Measurements from ENCODE around the gene LCT. TPM values are rescaled to one million over a fixed set of nuclear protein-coding genes. Genes with fewer than 3 reads are reported as not detected.

The LCT gene
- polyA plus RNA-seq, 3 donors, result not detected

DNA sequence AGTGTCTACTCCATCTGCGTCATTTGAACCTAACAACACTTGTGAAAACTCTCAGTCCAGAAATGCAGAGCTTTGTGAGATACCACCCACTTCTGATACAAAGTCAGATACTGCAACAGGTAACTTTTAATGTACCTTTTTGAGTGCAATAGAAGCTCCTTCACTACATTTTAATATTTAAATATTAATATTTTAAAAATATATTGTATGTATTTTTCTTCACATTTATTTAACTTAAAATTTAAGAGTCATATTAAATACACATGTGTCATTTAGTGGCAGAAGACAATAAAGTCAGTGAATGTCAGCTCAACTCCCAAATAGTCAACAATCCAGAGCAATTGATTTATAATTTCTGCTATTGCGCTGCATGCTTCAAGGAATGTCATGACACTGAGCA, 81.4 kb downstream of the LCT start:
- Mint-ChIP-seq H3K4me3 (no peak overlapping the region), H3K4me1 (no peaks in the 10 kb centered on the region), H3K9me3 (peaks cover 6 to 22% (median 12%) of the 10 kb centered on the region in 7 donors), H3K36me3 (peaks cover 67 to 90% of the 10 kb centered on the region in 2 donors), H3K27ac (no peak overlapping the region), H3K27me3 (ENCODE audit: low read depth in 3 of 3) (no peaks in the 10 kb centered on the region)
- Histone ChIP-seq H3K4me3 (replicated peaks in 1 of 3; ENCODE audit: low read depth in 2 of 3, low read length in 3 of 3) (no peak overlapping the region), H3K36me3 (replicated peaks in 1 of 2; ENCODE audit: control insufficient read depth in 1 of 2, insufficient read depth in 2 of 2, low read length in 2 of 2) (peaks cover 77 to 89% of the 10 kb centered on the region in 2 donors), H2AFZ (ENCODE audit: insufficient read depth, low read depth, low read length, poor library complexity, severe bottlenecking) (no peak overlapping the region), H3K4me1 (ENCODE audit: control insufficient read depth in 1 of 2, insufficient read depth in 2 of 2, low read length in 2 of 2) (no peaks in the 10 kb centered on the region), H3K9me3 (replicated peaks in 1 of 2; ENCODE audit: control insufficient read depth in 1 of 2, insufficient read depth in 1 of 2, low read length in 2 of 2) (peaks cover 0 to 11% of the 10 kb centered on the region in 2 donors), H3K4me2 (replicated peaks; ENCODE audit: extremely low read depth, low read length, poor library complexity, severe bottlenecking) (no peak overlapping the region), H3K9ac (ENCODE audit: insufficient read depth, low read length, poor library complexity, severe bottlenecking) (no peak overlapping the region), H4K20me1 (ENCODE audit: insufficient read depth, low read length) (no peaks in the 10 kb centered on the region), H3K79me2 (ENCODE audit: insufficient read depth, low read length) (peaks cover 4% of the 10 kb centered on the region), H3K27me3 (ENCODE audit: control insufficient read depth in 2 of 2, insufficient read depth in 2 of 2, low read length in 2 of 2) (no peaks in the 10 kb centered on the region), H3K27ac (ENCODE audit: low read depth in 1 of 2, low read length in 2 of 2) (no peak overlapping the region)
- DNase-seq, result no peak
- TF ChIP-seq, protein P1, sequence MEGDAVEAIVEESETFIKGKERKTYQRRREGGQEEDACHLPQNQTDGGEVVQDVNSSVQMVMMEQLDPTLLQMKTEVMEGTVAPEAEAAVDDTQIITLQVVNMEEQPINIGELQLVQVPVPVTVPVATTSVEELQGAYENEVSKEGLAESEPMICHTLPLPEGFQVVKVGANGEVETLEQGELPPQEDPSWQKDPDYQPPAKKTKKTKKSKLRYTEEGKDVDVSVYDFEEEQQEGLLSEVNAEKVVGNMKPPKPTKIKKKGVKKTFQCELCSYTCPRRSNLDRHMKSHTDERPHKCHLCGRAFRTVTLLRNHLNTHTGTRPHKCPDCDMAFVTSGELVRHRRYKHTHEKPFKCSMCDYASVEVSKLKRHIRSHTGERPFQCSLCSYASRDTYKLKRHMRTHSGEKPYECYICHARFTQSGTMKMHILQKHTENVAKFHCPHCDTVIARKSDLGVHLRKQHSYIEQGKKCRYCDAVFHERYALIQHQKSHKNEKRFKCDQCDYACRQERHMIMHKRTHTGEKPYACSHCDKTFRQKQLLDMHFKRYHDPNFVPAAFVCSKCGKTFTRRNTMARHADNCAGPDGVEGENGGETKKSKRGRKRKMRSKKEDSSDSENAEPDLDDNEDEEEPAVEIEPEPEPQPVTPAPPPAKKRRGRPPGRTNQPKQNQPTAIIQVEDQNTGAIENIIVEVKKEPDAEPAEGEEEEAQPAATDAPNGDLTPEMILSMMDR (IDR thresholded peaks at IDR 0.05), result no peak
- no CpG with 5 or more reads among the region's 2 CpGs for WGBS (ENCODE audit: insufficient coverage)
- intact Hi-C loops (cut with micrococcal nuclease), result no loop called here

DNA sequence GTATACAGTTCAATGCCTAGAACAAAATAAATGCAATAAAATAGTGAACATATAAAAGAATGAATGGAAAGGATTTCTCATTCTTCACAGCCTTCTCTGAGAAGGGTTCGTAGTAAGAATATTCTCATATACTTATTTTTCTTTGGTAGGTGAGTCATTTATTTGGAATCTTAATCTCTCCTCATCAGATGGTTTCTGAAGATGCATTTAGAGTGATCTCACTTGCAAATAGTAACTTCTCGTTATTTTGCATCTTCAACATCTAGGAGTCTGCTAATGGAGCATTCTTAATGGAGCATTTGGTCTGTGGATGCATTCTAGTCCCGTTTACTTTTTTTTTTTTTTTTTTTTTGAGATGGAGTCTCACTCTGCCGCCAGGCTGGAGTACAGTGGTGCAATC, 91.4 kb downstream of the LCT start:
- no peaks in the 10 kb centered on the region for H3K27me3 ChIP-seq (ENCODE audit: control insufficient read depth in 2 of 2, insufficient read depth in 2 of 2, low read length in 2 of 2)
- peaks cover 10 to 18% of the 10 kb centered on the region in 2 donors for H3K4me1 ChIP-seq (ENCODE audit: control insufficient read depth in 1 of 2, insufficient read depth in 2 of 2, low read length in 2 of 2)
- TF ChIP-seq, protein P1 (IDR thresholded peaks at IDR 0.05), result no peak
- Mint-ChIP-seq H3K9me3 (peaks cover 0 to 3% (median 0%) of the 10 kb centered on the region in 7 donors), H3K36me3 (peaks cover 26 to 35% of the 10 kb centered on the region in 2 donors), H3K27ac (no peak overlapping the region), H3K4me1 (peaks cover 28% of the 10 kb centered on the region), H3K27me3 (ENCODE audit: low read depth in 3 of 3) (no peaks in the 10 kb centered on the region), H3K4me3 (no peak overlapping the region)
- H3K4me2 ChIP-seq (replicated peaks; ENCODE audit: extremely low read depth, low read length, poor library complexity, severe bottlenecking), result no peak overlapping the region
- no peak overlapping the region for H2AFZ ChIP-seq (ENCODE audit: insufficient read depth, low read depth, low read length, poor library complexity, severe bottlenecking)
- H3K4me3 ChIP-seq (replicated peaks in 1 of 3; ENCODE audit: low read depth in 2 of 3, low read length in 3 of 3), result no peak overlapping the region
- no peak overlapping the region for H3K27ac ChIP-seq (ENCODE audit: low read depth in 1 of 2, low read length in 2 of 2)
- intact Hi-C loops (cut with micrococcal nuclease), result loop anchor here in 1 of 2 donors (10.0 kb wide), 3 partner anchors 139 to 691 kb away; partner anchors contain the start of genes CXCR4 and RAB3GAP1
- no peak overlapping the region for H3K9ac ChIP-seq (ENCODE audit: insufficient read depth, low read length, poor library complexity, severe bottlenecking)
- H3K9me3 ChIP-seq (replicated peaks in 1 of 2; ENCODE audit: control insufficient read depth in 1 of 2, insufficient read depth in 1 of 2, low read length in 2 of 2), result no peaks in the 10 kb centered on the region
- WGBS (ENCODE audit: insufficient coverage), result no CpG with 5 or more reads among the region's 4 CpGs
- H4K20me1 ChIP-seq (ENCODE audit: insufficient read depth, low read length), result peaks cover 32% of the 10 kb centered on the region
- peaks cover 21 to 39% of the 10 kb centered on the region in 2 donors for H3K36me3 ChIP-seq (replicated peaks in 1 of 2; ENCODE audit: control insufficient read depth in 1 of 2, insufficient read depth in 2 of 2, low read length in 2 of 2)
- DNase-seq, result no peak
- H3K79me2 ChIP-seq (ENCODE audit: insufficient read depth, low read length), result peaks cover 77% of the 10 kb centered on the region

All from CD14-positive monocyte (primary cell).